ENCODE results near the gene STK33. TPM values are rescaled to one million over a fixed set of nuclear protein-coding genes. Genes with fewer than 3 reads are reported as not detected.

The STK33 gene
- total RNA-seq, 2 donors from 2014 or later = 2.9 to 14.6 TPM

DNA sequence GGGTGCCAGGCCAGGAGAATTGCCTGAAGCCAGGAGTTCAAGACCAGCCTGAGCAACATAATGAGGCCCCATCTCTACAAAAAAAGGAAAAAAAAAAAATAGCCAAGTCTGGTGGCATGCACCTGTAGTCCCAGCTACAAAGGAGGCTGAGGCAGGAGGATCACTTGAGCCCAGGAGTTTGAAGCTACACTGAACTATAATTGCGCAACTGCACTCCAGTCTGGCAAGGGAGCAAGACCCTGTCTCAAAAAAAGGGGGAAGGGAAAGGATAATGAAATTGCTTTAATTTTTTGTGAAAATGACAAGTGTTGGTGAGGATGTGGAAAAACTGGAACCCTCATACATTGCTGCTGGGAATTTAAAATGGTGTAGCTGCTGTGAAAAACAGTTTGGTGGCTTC is 19.2 kb downstream of the STK33 start:
- TF ChIP-seq POLR2A (IDR thresholded peaks at IDR 0.05) = no peak
- no peak for TF ChIP-seq POLR2AphosphoS5 (IDR thresholded peaks at IDR 0.05)
- no peak for TF ChIP-seq CTCF (IDR thresholded peaks at IDR 0.05)
- Histone ChIP-seq H3K9me3 (no peaks in the 10 kb centered on the region), H3K27ac (no peak overlapping the region), H3K4me1 (replicated peaks) (no peaks in the 10 kb centered on the region), H3K27me3 (replicated peaks; ENCODE audit: insufficient read depth) (no peaks in the 10 kb centered on the region), H3K36me3 (no peaks in the 10 kb centered on the region), H3K4me3 (no peak overlapping the region)
- WGBS = 97% methylated on average over 1 of the region's 1 CpG
- DNase-seq (ENCODE audit: low spot score) = no peak
- intact Hi-C loops (cut with DNase I) = no loop called here

- no peak for DNase-seq (ENCODE audit: low spot score)
- Histone ChIP-seq H3K36me3 (no peaks in the 10 kb centered on the region), H3K27me3 (replicated peaks; ENCODE audit: insufficient read depth) (no peaks in the 10 kb centered on the region), H3K9me3 (no peaks in the 10 kb centered on the region), H3K4me3 (no peak overlapping the region), H3K4me1 (replicated peaks) (no peaks in the 10 kb centered on the region), H3K27ac (no peak overlapping the region)
- intact Hi-C loops (cut with DNase I) = no loop called here
- WGBS = 90% methylated on average over 1 of the region's 1 CpG
- TF ChIP-seq POLR2A (IDR thresholded peaks at IDR 0.05) = no peak
- TF ChIP-seq POLR2AphosphoS5 (IDR thresholded peaks at IDR 0.05) = no peak
- no peak for TF ChIP-seq CTCF (IDR thresholded peaks at IDR 0.05)
Measured at GRCh38 chr11:8573777-8574176, 20.3 kb downstream of the STK33 start.

- H3K4me1 ChIP-seq (replicated peaks) = no peaks in the 10 kb centered on the region
- intact Hi-C loops (cut with DNase I) = loop anchor here (5.0 kb wide), 2 partner anchors 180 to 340 kb away; no protein-coding TSS in a partner anchor
Measured at GRCh38 chr11:8567602-8568198, 26.3 kb downstream of the STK33 start.

GRCh38 chr11:8566613-8567210 is 27.3 kb downstream of the STK33 start:
- Histone ChIP-seq H3K9me3 (no peaks in the 10 kb centered on the region), H3K4me3 (no peak overlapping the region), H3K27ac (no peak overlapping the region), H3K27me3 (replicated peaks; ENCODE audit: insufficient read depth) (no peaks in the 10 kb centered on the region), H3K36me3 (no peaks in the 10 kb centered on the region), H3K4me1 (replicated peaks) (no peaks in the 10 kb centered on the region)
- TF ChIP-seq CTCF (IDR thresholded peaks at IDR 0.05) = peak in 3 of 4 experiments; percentile 66 to 76 (median 75)
- TF ChIP-seq POLR2A (IDR thresholded peaks at IDR 0.05) = no peak
- no peak for TF ChIP-seq POLR2AphosphoS5 (IDR thresholded peaks at IDR 0.05)
- no peak for DNase-seq (ENCODE audit: low spot score)
- intact Hi-C loops (cut with DNase I) = loop anchor here (5.0 kb wide), 2 partner anchors 179 to 339 kb away; no protein-coding TSS in a partner anchor
- 28% methylated on average over 5 of the region's 5 CpGs for WGBS

More at GRCh38 chr11:8567602-8568198, 26.3 kb downstream of the STK33 start:
- DNase-seq (ENCODE audit: low spot score) = no peak
- TF ChIP-seq POLR2A (IDR thresholded peaks at IDR 0.05) = no peak
- no peak for TF ChIP-seq POLR2AphosphoS5 (IDR thresholded peaks at IDR 0.05)
- no peak for TF ChIP-seq CTCF (IDR thresholded peaks at IDR 0.05)
- Histone ChIP-seq H3K27me3 (replicated peaks; ENCODE audit: insufficient read depth) (no peaks in the 10 kb centered on the region), H3K9me3 (no peaks in the 10 kb centered on the region), H3K4me3 (no peak overlapping the region), H3K36me3 (no peaks in the 10 kb centered on the region), H3K27ac (no peak overlapping the region)
- 66% methylated on average over 2 of the region's 2 CpGs for WGBS

DNA sequence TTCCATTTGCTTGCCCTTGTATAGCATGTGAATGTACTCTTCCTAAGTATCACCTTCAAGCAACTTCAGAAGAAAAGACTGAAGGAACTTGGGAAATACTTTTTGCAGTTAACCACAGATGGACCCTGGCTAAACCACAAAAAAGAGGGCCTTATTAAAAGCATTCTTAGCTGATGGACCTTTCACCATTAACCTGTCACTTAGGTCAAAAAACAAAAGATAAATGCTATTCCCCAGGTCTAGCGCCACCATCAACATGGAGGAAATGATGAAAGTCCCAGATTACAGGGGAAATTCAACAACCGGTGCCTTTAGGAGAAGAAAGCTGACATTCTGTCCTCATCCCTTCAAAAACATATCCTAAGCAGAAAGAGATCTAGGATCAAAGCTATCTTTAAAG is 29.5 kb downstream of the STK33 start:
- Histone ChIP-seq H3K27ac (no peak overlapping the region), H3K4me3 (no peak overlapping the region), H3K4me1 (replicated peaks) (no peaks in the 10 kb centered on the region), H3K9me3 (no peaks in the 10 kb centered on the region), H3K36me3 (no peaks in the 10 kb centered on the region), H3K27me3 (replicated peaks; ENCODE audit: insufficient read depth) (no peaks in the 10 kb centered on the region)
- no peak for DNase-seq (ENCODE audit: low spot score)
- 77% methylated on average over 2 of the region's 2 CpGs for WGBS
- intact Hi-C loops (cut with DNase I) = loop anchor here (5.0 kb wide), 1 partner anchor 237 kb away; no protein-coding TSS in a partner anchor
- no peak for TF ChIP-seq POLR2AphosphoS5 (IDR thresholded peaks at IDR 0.05)
- TF ChIP-seq POLR2A (IDR thresholded peaks at IDR 0.05) = no peak
- TF ChIP-seq CTCF (IDR thresholded peaks at IDR 0.05) = no peak

All from prostate gland (tissue), 2 donors.